NCI-H446 treated with DMSO at 0.1 percent for 48 hours (cell line): ENCODE data around the gene TCP11L1.
A peak's percentile ranks its signal among the peaks of the same experiment; 100 is the strongest.
"Not testable (repeated sequence)": the region's sequence is repeated elsewhere in the genome, so short reads cannot be mapped to it uniquely, and the experiment has no call there.

Source experiments
- DNase-seq: peaks from one replicate; lab custom pipeline; 2025; lab: John Stamatoyannopoulos, UW

The TCP11L1 gene

GRCh38 chr11:33067294-33067693 is 27.9 kb downstream of the TCP11L1 start:
- no peak for DNase-seq

DNA sequence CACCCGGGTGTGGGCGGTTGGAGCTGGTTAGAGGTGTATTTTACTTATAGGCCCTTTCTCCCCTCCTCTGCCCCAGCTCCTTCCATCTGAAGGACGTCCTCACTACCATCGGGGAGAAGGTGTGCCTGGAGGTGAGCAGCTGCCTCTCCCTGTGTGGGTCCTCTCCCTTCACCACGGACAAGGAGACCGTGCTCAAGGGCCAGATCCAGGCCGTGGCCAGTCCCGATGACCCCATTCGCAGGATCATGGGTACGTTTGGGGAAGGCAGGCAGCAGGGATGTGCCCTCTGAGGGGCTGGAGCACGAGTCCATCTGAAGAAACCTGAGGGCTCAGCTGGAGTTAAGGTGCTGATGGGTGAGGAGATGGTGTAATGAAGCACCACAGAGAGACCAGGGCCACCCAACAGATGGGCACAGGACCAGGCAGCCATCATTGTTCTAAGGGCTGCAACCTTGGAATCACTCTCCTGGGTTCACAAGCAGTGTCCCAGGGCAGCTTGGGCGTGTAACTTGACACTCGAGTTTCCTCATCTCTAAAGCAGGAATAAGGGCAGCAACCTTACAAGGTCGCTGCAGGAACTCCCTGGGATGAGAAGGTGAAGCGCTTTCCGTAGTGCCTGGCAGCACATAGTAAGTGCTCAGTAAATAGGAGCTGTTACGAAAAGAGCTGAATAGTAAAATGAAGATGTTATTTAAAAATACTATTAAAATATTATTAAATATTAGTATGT is 29.4 kb downstream of the TCP11L1 start:
- no peak for DNase-seq

DNA sequence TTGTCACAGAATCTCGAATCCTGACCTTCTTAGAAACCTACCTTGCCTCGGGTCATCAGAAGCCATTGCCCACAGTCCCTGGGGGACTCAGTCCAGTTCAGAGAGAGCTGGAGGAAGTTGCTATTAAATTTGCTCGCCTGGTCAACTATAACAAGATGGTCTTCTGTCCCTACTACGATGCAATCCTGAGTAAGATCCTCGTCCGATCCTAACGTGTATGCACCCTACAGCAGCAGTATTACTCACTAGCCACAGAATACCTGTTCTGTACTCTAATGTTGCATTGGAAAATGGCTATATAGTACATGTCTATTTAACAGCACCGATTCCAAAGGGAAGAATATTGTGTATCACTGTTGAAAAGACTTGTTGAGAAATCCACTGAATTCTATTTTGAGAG is 33.1 kb downstream of the TCP11L1 start:
- DNase-seq: no peak

GRCh38 chr11:33083918-33084317 is 44.5 kb downstream of the TCP11L1 start:
- DNase-seq: no peak

DNA sequence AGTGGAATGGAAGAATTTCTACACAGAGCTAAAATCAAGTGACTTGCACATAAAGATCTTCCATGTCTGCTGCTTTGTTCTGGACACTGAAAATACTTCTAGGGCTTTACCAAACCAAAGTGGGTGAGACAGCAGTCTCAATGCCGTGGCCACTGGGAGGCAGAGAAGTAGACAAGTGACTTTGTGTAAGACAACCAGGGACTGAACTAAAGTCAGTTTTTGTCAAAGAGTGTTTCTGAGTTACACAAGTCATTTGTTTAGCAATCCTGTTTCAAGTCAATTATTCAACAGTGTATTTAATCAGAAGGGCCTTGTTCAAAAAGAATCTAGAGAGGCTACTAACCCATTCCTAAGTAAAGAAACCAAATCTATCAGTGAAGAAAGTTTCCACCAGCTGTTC is 46.6 kb downstream of the TCP11L1 start:
- DNase-seq: no peak

DNA sequence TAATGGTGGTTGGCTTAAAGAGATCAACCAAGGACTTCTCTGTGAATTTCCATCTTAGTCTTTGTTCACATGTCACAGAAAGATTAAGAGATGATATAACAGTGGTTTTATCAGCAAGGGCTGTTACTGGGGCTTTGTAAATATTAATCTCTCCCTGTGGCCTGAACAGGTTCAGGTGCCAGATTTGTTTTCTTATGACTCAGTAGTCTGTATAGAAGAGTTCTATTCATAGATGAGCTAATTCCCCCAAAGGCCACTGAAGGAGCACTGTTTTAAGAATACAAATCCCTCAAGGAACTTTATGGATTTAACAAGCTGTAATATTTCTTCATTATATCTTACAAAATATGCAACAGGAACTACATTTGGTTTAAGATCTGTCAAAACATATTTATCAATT is 50.4 kb downstream of the TCP11L1 start:
- DNase-seq: no peak

DNA sequence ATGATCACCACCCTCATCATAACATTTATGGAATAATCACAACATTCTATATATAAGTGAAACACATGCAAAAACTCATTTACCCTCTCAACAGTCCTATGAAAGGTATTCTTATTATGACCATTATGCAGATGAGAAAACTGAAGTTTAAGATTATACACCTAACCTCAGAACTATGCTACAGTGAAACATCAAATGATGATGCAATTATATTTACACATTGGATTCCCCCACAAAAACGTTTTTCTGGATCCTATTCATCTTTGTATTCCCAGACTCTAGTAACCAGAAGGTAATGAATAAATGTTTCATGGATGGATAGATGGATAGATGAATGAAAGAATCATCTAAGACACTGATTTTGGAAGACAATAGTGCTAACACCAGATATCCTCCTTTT is 54.8 kb downstream of the TCP11L1 start:
- DNase-seq: no peak

DNA sequence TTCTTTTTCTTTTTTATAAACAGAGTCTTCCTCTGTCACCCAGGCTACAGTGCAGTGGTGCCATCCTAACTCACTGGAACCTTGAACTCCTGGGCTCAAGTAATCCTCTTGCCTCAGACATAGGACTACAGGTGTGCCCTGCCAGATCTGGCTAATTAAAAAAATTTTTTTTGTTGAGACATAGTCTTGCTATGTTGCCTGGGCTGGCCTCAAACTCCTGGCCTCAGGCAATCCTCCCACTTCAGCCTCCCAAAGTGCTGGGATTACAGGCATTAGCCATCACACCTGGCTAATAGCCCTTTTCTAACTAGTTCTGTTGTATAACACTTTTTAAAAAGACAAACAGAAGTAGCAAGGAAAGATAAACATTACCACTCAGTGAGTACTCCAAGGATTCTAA is 64.5 kb downstream of the TCP11L1 start:
- DNase-seq: no peak

GRCh38 chr11:33109294-33109895 is 70.0 kb downstream of the TCP11L1 start:
- no peak for DNase-seq

DNA sequence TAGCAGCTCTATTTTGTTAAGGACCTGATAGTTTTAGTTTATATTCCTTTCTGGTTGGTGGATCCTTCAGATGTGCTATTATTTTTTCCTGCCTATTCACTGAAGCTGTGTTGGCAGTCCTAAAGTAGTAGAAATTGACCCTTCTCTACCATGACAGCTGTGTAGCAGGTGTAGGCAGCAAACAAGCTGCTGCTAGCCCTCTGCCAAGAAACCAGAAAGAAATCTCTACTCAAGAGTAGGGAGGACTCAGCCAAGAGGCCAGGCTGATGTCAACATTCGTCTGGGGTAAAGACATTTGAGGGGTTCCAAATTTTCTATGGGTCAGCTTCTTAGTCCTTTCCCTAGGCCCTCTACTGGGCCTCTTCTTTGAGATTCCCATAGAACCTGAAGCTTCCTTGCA is 70.7 kb downstream of the TCP11L1 start:
- peak; percentile 38 for DNase-seq

DNA sequence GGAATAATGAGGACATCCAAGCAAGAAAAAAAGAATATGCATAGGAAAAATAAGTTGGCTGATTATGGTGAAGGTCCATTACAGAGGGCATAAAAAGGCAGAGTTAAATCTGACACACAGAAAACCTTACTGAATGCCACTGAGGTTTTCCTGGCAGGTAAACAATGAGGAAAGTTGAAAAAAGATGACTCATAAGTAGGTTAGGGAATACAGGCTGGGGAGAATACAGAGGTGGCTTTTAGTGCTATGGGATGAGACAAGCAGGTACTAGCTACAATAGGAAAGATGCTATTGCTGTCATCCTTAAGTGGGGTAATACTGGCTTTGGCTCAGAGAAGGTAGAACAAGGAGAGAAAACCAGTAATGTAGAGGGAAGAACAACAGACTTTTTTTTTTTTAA is 77.2 kb downstream of the TCP11L1 start:
- DNase-seq: no peak

DNA sequence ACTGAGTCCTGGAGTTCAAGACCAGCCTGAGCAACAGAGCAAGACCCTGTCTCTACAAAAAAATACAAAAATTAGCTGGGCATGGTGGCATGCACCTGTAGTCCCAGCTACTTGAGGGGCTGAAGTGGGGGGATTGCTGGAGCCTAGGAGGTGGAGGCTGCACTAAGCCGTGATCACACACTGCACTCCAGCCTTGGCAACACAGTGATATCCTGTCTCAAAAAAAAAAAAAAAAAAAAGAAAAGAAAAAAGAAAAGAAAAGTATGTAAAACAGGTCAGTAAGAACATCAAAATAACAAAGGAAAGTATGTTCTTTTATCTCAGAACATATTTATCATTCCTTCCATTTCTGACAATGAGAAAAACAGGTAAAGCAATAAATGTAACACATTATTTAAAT is 83.3 kb downstream of the TCP11L1 start:
- DNase-seq: not testable (repeated sequence)
